Measurements from ENCODE around the gene SPEM1. TPM values are rescaled to one million over a fixed set of nuclear protein-coding genes. Genes with fewer than 3 reads are reported as not detected.
A peak's percentile ranks its signal among the peaks of the same experiment; 100 is the strongest.

SPEM1 gene
- total and polyA plus RNA-seq, 2 of the 13 experiments (the other 11 are each of a cell fraction or from before 2014, with no cell fraction given), result not detected

GRCh38 chr17:7374353-7374752 lies 45.8 kb upstream of the SPEM1 start:
- CTCF ChIA-PET (ENCODE audit: low intra/inter-chr PET ratio, low total read pairs), result no interaction called here
- Histone ChIP-seq H3K4me2 (ENCODE audit: low read depth, low read length) (no peak overlapping the region), H3K27ac (ENCODE audit: extremely low read length, insufficient read depth, low read length) (no peak overlapping the region), H3K36me3 (replicated peaks in 1 of 2; ENCODE audit: control insufficient read depth in 1 of 2, insufficient read depth in 2 of 2, low read length in 2 of 2) (no peaks in the 10 kb centered on the region), H3K4me1 (ENCODE audit: insufficient read depth, low read length) (peaks cover 10% of the 10 kb centered on the region), H2AFZ (ENCODE audit: low read length) (no peak overlapping the region), H3K27me3 (ENCODE audit: control insufficient read depth in 1 of 2, insufficient read depth in 2 of 2, low read length in 2 of 2) (peaks cover 0 to 10% of the 10 kb centered on the region in 2 experiments; a peak in 3 of 5 replicates), H3K9ac (ENCODE audit: insufficient read depth, low read depth, low read length) (no peak overlapping the region), H3K4me3 (replicated peaks in 1 of 3; ENCODE audit: insufficient read depth in 1 of 3, low read depth in 2 of 3, low read length in 3 of 3) (no peak overlapping the region), H4K20me1 (ENCODE audit: insufficient read depth, low read length) (no peaks in the 10 kb centered on the region), H3K9me3 (ENCODE audit: low read length) (peaks cover 4% of the 10 kb centered on the region; the same call in 1 of the 2 replicates), H3K79me2 (ENCODE audit: insufficient read depth, low read length) (no peaks in the 10 kb centered on the region)
- no peak for ATAC-seq
- no TSS peak for BruUV-seq (replicated peaks)
- no peak for FAIRE-seq
- intact Hi-C loops (cut with micrococcal nuclease; ENCODE audit: unreplicated experiment), result no loop called here
- in situ Hi-C loops (cut with HindIII; ENCODE audit: extremely low pct_ligation_motif_present, low pct_unique_long_range_greater_than_20kb), result no loop called here
- 66% methylated on average over 2 of the region's 2 CpGs for whole genome bisulfite sequencing (ENCODE audit: low lambda C conversion rate)
- no peak for DNase-seq (ENCODE audit: low spot score)
- TF ChIP-seq ZNF34 (CRISPR knock-in tag; IDR thresholded peaks at IDR 0.05; ENCODE audit: borderline replicate concordance) (no peak), ZMYM3 (CRISPR knock-in tag; IDR thresholded peaks at IDR 0.05) (no peak), TOE1 (CRISPR knock-in tag; IDR thresholded peaks at IDR 0.05) (no peak), ZNF431 (CRISPR knock-in tag; IDR thresholded peaks at IDR 0.05; ENCODE audit: borderline replicate concordance, low read depth) (no peak)
- TF ChIP-seq, protein P1, sequence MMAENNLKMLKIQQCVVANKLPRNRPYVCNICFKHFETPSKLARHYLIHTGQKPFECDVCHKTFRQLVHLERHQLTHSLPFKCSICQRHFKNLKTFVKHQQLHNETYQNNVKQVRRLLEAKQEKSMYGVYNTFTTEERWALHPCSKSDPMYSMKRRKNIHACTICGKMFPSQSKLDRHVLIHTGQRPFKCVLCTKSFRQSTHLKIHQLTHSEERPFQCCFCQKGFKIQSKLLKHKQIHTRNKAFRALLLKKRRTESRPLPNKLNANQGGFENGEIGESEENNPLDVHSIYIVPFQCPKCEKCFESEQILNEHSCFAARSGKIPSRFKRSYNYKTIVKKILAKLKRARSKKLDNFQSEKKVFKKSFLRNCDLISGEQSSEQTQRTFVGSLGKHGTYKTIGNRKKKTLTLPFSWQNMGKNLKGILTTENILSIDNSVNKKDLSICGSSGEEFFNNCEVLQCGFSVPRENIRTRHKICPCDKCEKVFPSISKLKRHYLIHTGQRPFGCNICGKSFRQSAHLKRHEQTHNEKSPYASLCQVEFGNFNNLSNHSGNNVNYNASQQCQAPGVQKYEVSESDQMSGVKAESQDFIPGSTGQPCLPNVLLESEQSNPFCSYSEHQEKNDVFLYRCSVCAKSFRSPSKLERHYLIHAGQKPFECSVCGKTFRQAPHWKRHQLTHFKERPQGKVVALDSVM (CRISPR knock-in tag; IDR thresholded peaks at IDR 0.05), result peak; percentile 62; the same call in 1 of the 2 replicates
- TF ChIP-seq, protein P2, sequence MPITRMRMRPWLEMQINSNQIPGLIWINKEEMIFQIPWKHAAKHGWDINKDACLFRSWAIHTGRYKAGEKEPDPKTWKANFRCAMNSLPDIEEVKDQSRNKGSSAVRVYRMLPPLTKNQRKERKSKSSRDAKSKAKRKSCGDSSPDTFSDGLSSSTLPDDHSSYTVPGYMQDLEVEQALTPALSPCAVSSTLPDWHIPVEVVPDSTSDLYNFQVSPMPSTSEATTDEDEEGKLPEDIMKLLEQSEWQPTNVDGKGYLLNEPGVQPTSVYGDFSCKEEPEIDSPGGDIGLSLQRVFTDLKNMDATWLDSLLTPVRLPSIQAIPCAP (CRISPR knock-in tag; IDR thresholded peaks at IDR 0.05; ENCODE audit: low read depth), result no peak
- POLR2A ChIA-PET, result interaction anchor here (1.6 kb wide), 1 partner anchor 29 kb away, joined by 4 read pairs; the partner anchor contains the start of gene TMEM256
